HCT116 (cell line): ENCODE results near the gene OR11H7. TPM values are rescaled to one million over a fixed set of nuclear protein-coding genes. Genes with fewer than 3 reads are reported as not detected.

Experiments
- ATAC-seq: fragments of 200-7000 bp; cut with Tn5 transposase; 2 replicates; pipeline ENCODE4 v1.9.1; 2020; ENCODE audit warnings: mild to moderate bottlenecking, moderate library complexity
- BruUV-seq: library from RNA; stranded (reverse); fragments of 400-500 nt; replicated peaks from 2 replicates; lab custom pipeline; 2021; lab: Mats Ljungman, UMichigan
- CTCF ChIA-PET: fragments of 300-600 bp; sonication (Branson Sonifier 250); formaldehyde crosslinking; loops from one replicate; lab custom pipeline; 2021; ENCODE audit warnings: antibody characterized with exemption; lab: Charles Lee
- POLR2A ChIA-PET: fragments of 300-600, 350-600 bp; sonication (Branson Sonifier 250); formaldehyde crosslinking; loops from one replicate; lab custom pipeline; 2021; ENCODE audit warnings: antibody characterized with exemption; lab: Charles Lee
- RAD21 ChIA-PET, 2 experiments: fragments of 300-600 bp; sonication (Branson Sonifier 250); formaldehyde crosslinking; loops; one replicate each; lab custom pipeline; 2023; ENCODE audit warnings: low total read pairs in 2 of 2; ENCODE audit not compliant: uncharacterized antibody in 2 of 2, unreplicated experiment in 2 of 2, low non-redundant PET in 1 of 2; lab: Charles Lee
- DNase-seq: peaks from one replicate; pipeline ENCODE4 v3.0.0-alpha.2; 2010; ENCODE audit warnings: low read depth, low spot score
- H2AFZ ChIP-seq: fragments of 200-600 bp; shearing (Covaris generic), sonication (generic); 2 replicates; pipeline ENCODE4 v1.6.1; 2017; ENCODE audit warnings: low read depth, mixed run types, mixed read lengths, antibody characterized with exemption, low read length; ENCODE audit not compliant: poor library complexity, severe bottlenecking
- H3K27ac ChIP-seq: 2 replicates; pipeline ENCODE4 v1.5.1; 2012; ENCODE audit warnings: low read depth, low read length
- H3K27me3 ChIP-seq: fragments of 200-600 bp; sonication (generic); 2 replicates; pipeline ENCODE4 v1.6.1; 2016; ENCODE audit warnings: mixed run types, low read length, mixed read lengths; ENCODE audit not compliant: insufficient read depth
- H3K36me3 ChIP-seq, 2 experiments: fragments of 200-500 bp in 1 of 2; fragments of 200-600 bp in 1 of 2; sonication (Bioruptor generic) in 1 of 2; sonication (generic) in 1 of 2; 2 replicates each; pipeline versions ENCODE4 v1.5.1 to v1.6.1; 2014 to 2016; ENCODE audit warnings: low read length in 2 of 2, inconsistent platforms in 1 of 2, mixed read lengths in 1 of 2, mixed run types in 1 of 2; ENCODE audit not compliant: insufficient read depth in 2 of 2, control insufficient read depth in 1 of 2
- H3K4me1 ChIP-seq, 2 experiments: fragments of 200-600 bp in 1 of 2; sonication (generic) in 1 of 2; 2 replicates each; pipeline versions ENCODE4 v1.5.1 to v1.6.1; 2012 to 2017; ENCODE audit warnings: low read length in 2 of 2, inconsistent platforms in 1 of 2, mild to moderate bottlenecking in 1 of 2, mixed read lengths in 1 of 2, mixed run types in 1 of 2, moderate library complexity in 1 of 2; ENCODE audit not compliant: insufficient read depth in 2 of 2, control insufficient read depth in 1 of 2
- H3K4me2 ChIP-seq: fragments of 200-600 bp; sonication (generic); 2 replicates; pipeline ENCODE4 v1.6.1; 2017; ENCODE audit warnings: mixed run types, low read length, mixed read lengths
- H3K4me3 ChIP-seq, 2 experiments: fragments of 200-600 bp in 1 of 2; sonication (generic) in 1 of 2; replicated peaks in 1 of 2; 2 replicates each; pipeline ENCODE4 v1.5.1; 2011 to 2016; ENCODE audit warnings: low read length in 2 of 2, control low read depth in 1 of 2, low read depth in 1 of 2, mild to moderate bottlenecking in 1 of 2, mixed read lengths in 1 of 2, mixed run types in 1 of 2
- H3K79me2 ChIP-seq: fragments of 200-600 bp; sonication (generic); 2 replicates; pipeline ENCODE4 v1.6.1; 2017; ENCODE audit warnings: mild to moderate bottlenecking, mixed run types, low read length, moderate library complexity, mixed read lengths; ENCODE audit not compliant: insufficient read depth
- H3K9ac ChIP-seq: fragments of 200-600 bp; sonication (generic); 2 replicates; pipeline ENCODE4 v1.6.1; 2016; ENCODE audit warnings: low read length, mixed read lengths
- H3K9me2 ChIP-seq: fragments of 200-600 bp; sonication (generic), shearing (Covaris generic); 2 replicates; pipeline ENCODE4 v1.6.1; 2017; ENCODE audit warnings: mixed run types, mild to moderate bottlenecking, moderate library complexity; ENCODE audit not compliant: insufficient read depth
- H3K9me3 ChIP-seq, 2 experiments: fragments of 200-500 bp in 1 of 2; fragments of 200-600 bp in 1 of 2; sonication (Bioruptor generic) in 1 of 2; sonication (generic) in 1 of 2; 2 replicates each; pipeline ENCODE4 v1.6.1; 2014 to 2017; ENCODE audit warnings: low read length in 2 of 2, mixed read lengths in 2 of 2, inconsistent platforms in 1 of 2, low read depth in 1 of 2, mild to moderate bottlenecking in 1 of 2, mixed run types in 1 of 2, moderate library complexity in 1 of 2; ENCODE audit not compliant: control insufficient read depth in 1 of 2, insufficient read depth in 1 of 2
- H4K20me1 ChIP-seq: fragments of 200-600 bp; sonication (generic), shearing (Covaris generic); 2 replicates; pipeline ENCODE4 v1.6.1; 2017; ENCODE audit warnings: mixed run types, mild to moderate bottlenecking, moderate library complexity; ENCODE audit not compliant: insufficient read depth
- CBX3 ChIP-seq: IDR thresholded peaks from 2 replicates; pipeline ENCODE4 v1.6.1; 2012; ENCODE audit warnings: low read depth
- CEBPB ChIP-seq: IDR thresholded peaks from 2 replicates; pipeline ENCODE4 v1.6.1; 2012; ENCODE audit warnings: low read depth
- EZH2 ChIP-seq: fragments of 200-600 bp; sonication (generic); IDR thresholded peaks from 2 replicates; pipeline ENCODE4 v1.6.1; 2017; ENCODE audit warnings: antibody characterized with exemption, mixed run types
- POLR2A ChIP-seq: IDR thresholded peaks from 2 replicates; pipeline ENCODE4 v1.7.0; 2011; ENCODE audit warnings: borderline replicate concordance; ENCODE audit not compliant: insufficient read depth, insufficient read length; ENCODE audit errors: extremely low read depth
- POLR2AphosphoS5 ChIP-seq: IDR thresholded peaks from 2 replicates; pipeline ENCODE4 v1.6.1; 2011; ENCODE audit warnings: mild to moderate bottlenecking, low read depth, low read length, moderate library complexity
- SIN3A ChIP-seq: IDR thresholded peaks from 2 replicates; pipeline ENCODE4 v1.6.1; 2012; ENCODE audit warnings: low read depth
- SP1 ChIP-seq: IDR thresholded peaks from 2 replicates; pipeline ENCODE4 v1.6.1; 2012; ENCODE audit warnings: low read depth
- SRF ChIP-seq: IDR thresholded peaks from 2 replicates; pipeline ENCODE4 v1.6.1; 2012; ENCODE audit warnings: low read depth
- YY1 ChIP-seq: IDR thresholded peaks from 2 replicates; pipeline ENCODE4 v1.6.1; 2011; ENCODE audit warnings: low read length, low read depth, moderate library complexity, mild to moderate bottlenecking; ENCODE audit not compliant: insufficient replicate concordance; ENCODE audit errors: extremely low read depth
- ZFX ChIP-seq: fragments of 450-650 bp; IDR thresholded peaks from 2 replicates; pipeline ENCODE4 v1.6.1; 2017
- ZNF274 ChIP-seq: fragments of 200-500 bp; sonication (Bioruptor generic); IDR thresholded peaks from 2 replicates; pipeline ENCODE4 v1.6.1; 2014; ENCODE audit warnings: mild to moderate bottlenecking, low read depth, low read length, inconsistent platforms
- intact Hi-C: fragments of 100-400 bp; cut with micrococcal nuclease; formaldehyde crosslinking; loops from 2 replicates; pipeline ENCODE4 v1.10.0; 2022
- total RNA-seq: library from RNA; stranded (reverse); gene quantifications from one replicate; pipeline ENCODE4 v1.2.1, GENCODE V29; 2021; ENCODE audit not compliant: unreplicated experiment
- TF ChIP-seq, protein P1 (sequence below): IDR thresholded peaks from 2 replicates; pipeline ENCODE4 v1.6.1; 2011; ENCODE audit warnings: mild to moderate bottlenecking, low read length, moderate library complexity; ENCODE audit not compliant: insufficient replicate concordance; ENCODE audit errors: extremely low read depth
- TF ChIP-seq, protein P2 (sequence below): IDR thresholded peaks from 2 replicates; pipeline ENCODE4 v1.6.1; 2012; ENCODE audit warnings: low read depth
- TF ChIP-seq, protein P3 (sequence below): IDR thresholded peaks from 2 replicates; pipeline ENCODE4 v1.6.1; 2012

The OR11H7 gene
- total RNA-seq, 1 experiment from 2014 or later, result not detected

DNA sequence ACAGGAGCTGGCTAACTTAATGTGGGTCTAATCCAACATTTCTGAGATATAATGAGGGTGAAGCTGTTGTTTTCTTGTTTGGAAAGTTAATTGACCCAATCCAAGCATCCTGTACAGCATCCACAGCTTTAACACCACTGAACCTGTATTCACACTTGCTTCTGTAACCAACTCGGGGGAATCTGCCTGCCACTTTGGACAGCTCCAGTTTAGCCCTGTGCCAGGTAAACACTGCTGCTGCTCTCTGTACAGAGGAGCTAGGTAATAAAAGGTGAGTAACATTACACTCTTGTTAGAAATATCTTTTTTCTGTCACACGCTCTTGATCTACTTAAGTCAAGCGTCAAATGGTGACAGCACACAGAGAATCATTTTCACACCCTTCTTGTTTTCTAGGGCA, 37.4 kb upstream of the OR11H7 start:
- H3K79me2 ChIP-seq, result no peaks in the 10 kb centered on the region
- no peak overlapping the region for H2AFZ ChIP-seq
- RAD21 ChIA-PET, result no interaction called here
- H3K9ac ChIP-seq, result no peak overlapping the region
- DNase-seq (no peak), ATAC-seq (no peak)
- CTCF ChIA-PET, result no interaction called here
- H3K9me3 ChIP-seq, result no peaks in the 10 kb centered on the region
- H3K27ac ChIP-seq, result no peak overlapping the region
- no peaks in the 10 kb centered on the region for H4K20me1 ChIP-seq
- BruUV-seq, result no TSS peak
- peaks cover 10% of the 10 kb centered on the region; the same call in 1 of the 2 replicates for H3K27me3 ChIP-seq
- no peak overlapping the region for H3K4me3 ChIP-seq
- no peaks in the 10 kb centered on the region for H3K36me3 ChIP-seq
- intact Hi-C loops, result no loop called here
- no peaks in the 10 kb centered on the region for H3K9me2 ChIP-seq
- TF ChIP-seq ZFX, result no peak
- no peak for TF ChIP-seq SIN3A
- no peak for TF ChIP-seq YY1
- TF ChIP-seq, protein P1, sequence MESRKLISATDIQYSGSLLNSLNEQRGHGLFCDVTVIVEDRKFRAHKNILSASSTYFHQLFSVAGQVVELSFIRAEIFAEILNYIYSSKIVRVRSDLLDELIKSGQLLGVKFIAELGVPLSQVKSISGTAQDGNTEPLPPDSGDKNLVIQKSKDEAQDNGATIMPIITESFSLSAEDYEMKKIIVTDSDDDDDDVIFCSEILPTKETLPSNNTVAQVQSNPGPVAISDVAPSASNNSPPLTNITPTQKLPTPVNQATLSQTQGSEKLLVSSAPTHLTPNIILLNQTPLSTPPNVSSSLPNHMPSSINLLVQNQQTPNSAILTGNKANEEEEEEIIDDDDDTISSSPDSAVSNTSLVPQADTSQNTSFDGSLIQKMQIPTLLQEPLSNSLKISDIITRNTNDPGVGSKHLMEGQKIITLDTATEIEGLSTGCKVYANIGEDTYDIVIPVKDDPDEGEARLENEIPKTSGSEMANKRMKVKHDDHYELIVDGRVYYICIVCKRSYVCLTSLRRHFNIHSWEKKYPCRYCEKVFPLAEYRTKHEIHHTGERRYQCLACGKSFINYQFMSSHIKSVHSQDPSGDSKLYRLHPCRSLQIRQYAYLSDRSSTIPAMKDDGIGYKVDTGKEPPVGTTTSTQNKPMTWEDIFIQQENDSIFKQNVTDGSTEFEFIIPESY, result no peak
- no peak for TF ChIP-seq POLR2AphosphoS5
- TF ChIP-seq, protein P2, sequence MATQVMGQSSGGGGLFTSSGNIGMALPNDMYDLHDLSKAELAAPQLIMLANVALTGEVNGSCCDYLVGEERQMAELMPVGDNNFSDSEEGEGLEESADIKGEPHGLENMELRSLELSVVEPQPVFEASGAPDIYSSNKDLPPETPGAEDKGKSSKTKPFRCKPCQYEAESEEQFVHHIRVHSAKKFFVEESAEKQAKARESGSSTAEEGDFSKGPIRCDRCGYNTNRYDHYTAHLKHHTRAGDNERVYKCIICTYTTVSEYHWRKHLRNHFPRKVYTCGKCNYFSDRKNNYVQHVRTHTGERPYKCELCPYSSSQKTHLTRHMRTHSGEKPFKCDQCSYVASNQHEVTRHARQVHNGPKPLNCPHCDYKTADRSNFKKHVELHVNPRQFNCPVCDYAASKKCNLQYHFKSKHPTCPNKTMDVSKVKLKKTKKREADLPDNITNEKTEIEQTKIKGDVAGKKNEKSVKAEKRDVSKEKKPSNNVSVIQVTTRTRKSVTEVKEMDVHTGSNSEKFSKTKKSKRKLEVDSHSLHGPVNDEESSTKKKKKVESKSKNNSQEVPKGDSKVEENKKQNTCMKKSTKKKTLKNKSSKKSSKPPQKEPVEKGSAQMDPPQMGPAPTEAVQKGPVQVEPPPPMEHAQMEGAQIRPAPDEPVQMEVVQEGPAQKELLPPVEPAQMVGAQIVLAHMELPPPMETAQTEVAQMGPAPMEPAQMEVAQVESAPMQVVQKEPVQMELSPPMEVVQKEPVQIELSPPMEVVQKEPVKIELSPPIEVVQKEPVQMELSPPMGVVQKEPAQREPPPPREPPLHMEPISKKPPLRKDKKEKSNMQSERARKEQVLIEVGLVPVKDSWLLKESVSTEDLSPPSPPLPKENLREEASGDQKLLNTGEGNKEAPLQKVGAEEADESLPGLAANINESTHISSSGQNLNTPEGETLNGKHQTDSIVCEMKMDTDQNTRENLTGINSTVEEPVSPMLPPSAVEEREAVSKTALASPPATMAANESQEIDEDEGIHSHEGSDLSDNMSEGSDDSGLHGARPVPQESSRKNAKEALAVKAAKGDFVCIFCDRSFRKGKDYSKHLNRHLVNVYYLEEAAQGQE, result no peak
- no peak for TF ChIP-seq ZNF274
- TF ChIP-seq POLR2A, result no peak
- no peak for TF ChIP-seq EZH2
- TF ChIP-seq, protein P3, sequence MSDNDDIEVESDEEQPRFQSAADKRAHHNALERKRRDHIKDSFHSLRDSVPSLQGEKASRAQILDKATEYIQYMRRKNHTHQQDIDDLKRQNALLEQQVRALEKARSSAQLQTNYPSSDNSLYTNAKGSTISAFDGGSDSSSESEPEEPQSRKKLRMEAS, result no peak
- TF ChIP-seq CBX3, result no peak
- no peak for TF ChIP-seq CEBPB
- TF ChIP-seq SP1, result no peak
- no peak for TF ChIP-seq SRF
- H3K4me1 ChIP-seq, result no peaks in the 10 kb centered on the region
- POLR2A ChIA-PET, result no interaction called here
- no peak overlapping the region for H3K4me2 ChIP-seq
